H1 (cell line): ENCODE results near the gene PAFAH1B1. TPM values are rescaled to one million over a fixed set of nuclear protein-coding genes. Genes with fewer than 3 reads are reported as not detected.

ENCODE experiments used
- CTCF ChIA-PET: fragments of 300-600 bp; sonication (Branson Sonifier 250); formaldehyde crosslinking; loops from one replicate; lab custom pipeline; 2021; ENCODE audit not compliant: partially characterized antibody; lab: Charles Lee
- POLR2A ChIA-PET: fragments of 300-600 bp; sonication (Branson Sonifier 250); formaldehyde crosslinking; loops from one replicate; lab custom pipeline; 2021; ENCODE audit warnings: inconsistent platforms; ENCODE audit not compliant: partially characterized antibody; lab: Charles Lee
- DNase-seq, 2 experiments: peaks; one replicate each; pipeline versions ENCODE4 v3.0.0 to v3.0.0-alpha.2; 2010 to 2022; ENCODE audit warnings: low spot score in 2 of 2, low read depth in 1 of 2, mixed read lengths in 1 of 2
- FAIRE-seq: peaks from 2 replicates; lab custom pipeline; 2011; peaks lifted over from hg19 to GRCh38; lab: Jason Lieb, UNC
- H2AFZ ChIP-seq: 2 replicates; pipeline ENCODE4 v1.8.1; 2012; ENCODE audit warnings: low read length, inconsistent platforms
- H2AK5ac ChIP-seq: 2 replicates; pipeline ENCODE4 v1.6.1; 2013; ENCODE audit warnings: low read depth, low read length
- H2BK120ac ChIP-seq: replicated peaks from 2 replicates; pipeline ENCODE3; 2013; ENCODE audit warnings: low read depth, low read length, inconsistent platforms
- H2BK12ac ChIP-seq: 2 replicates; pipeline ENCODE4 v1.6.1; 2013; ENCODE audit warnings: low read depth, low read length
- H2BK15ac ChIP-seq: 2 replicates; pipeline ENCODE4 v1.6.1; 2013; ENCODE audit warnings: low read length
- H2BK20ac ChIP-seq: 2 replicates; pipeline ENCODE4 v1.6.1; 2013; ENCODE audit warnings: low read length
- H2BK5ac ChIP-seq: 2 replicates; pipeline ENCODE4 v1.6.1; 2013; ENCODE audit warnings: low read depth, low read length
- H3K14ac ChIP-seq: 2 replicates; pipeline ENCODE4 v1.6.1; 2013; ENCODE audit warnings: inconsistent platforms; ENCODE audit not compliant: insufficient read length
- H3K18ac ChIP-seq: 2 replicates; pipeline ENCODE4 v1.6.1; 2013; ENCODE audit warnings: low read length; ENCODE audit errors: extremely low read depth
- H3K23ac ChIP-seq: 2 replicates; pipeline ENCODE4 v1.6.1; 2013; ENCODE audit warnings: inconsistent platforms; ENCODE audit not compliant: insufficient read length
- H3K23me2 ChIP-seq: 2 replicates; pipeline ENCODE4 v1.6.1; 2013; ENCODE audit warnings: low read depth, low read length
- H3K27ac ChIP-seq: 2 replicates; pipeline ENCODE4 v1.6.1; 2011; ENCODE audit warnings: low read depth, low read length, inconsistent platforms
- H3K27me3 ChIP-seq, 4 experiments: replicated peaks in 1 of 4; 1 replicate in 1 of 4; 2 replicates in 3 of 4; pipeline versions ENCODE4 v1.6.1 to v1.8.1; 2011 to 2013; ENCODE audit warnings: low read length in 3 of 4, mild to moderate bottlenecking in 3 of 4, inconsistent platforms in 2 of 4, mixed read lengths in 2 of 4, moderate library complexity in 1 of 4; ENCODE audit not compliant: control insufficient read depth in 3 of 4, insufficient read depth in 3 of 4; ENCODE audit errors: extremely low read depth in 1 of 4
- H3K36me3 ChIP-seq, 4 experiments: 2 replicates each; pipeline versions ENCODE4 v1.6.1 to v1.8.1; 2011 to 2013; ENCODE audit warnings: mild to moderate bottlenecking in 4 of 4, low read length in 3 of 4, moderate library complexity in 2 of 4, control low read depth in 1 of 4, inconsistent platforms in 1 of 4; ENCODE audit not compliant: insufficient read depth in 4 of 4, control insufficient read depth in 2 of 4
- H3K4ac ChIP-seq: replicated peaks from 2 replicates; pipeline ENCODE3; 2013; ENCODE audit warnings: low read length, low read depth, mixed read lengths, inconsistent platforms; ENCODE audit not compliant: insufficient read length
- H3K4me1 ChIP-seq, 4 experiments: replicated peaks in 1 of 4; 1 replicate in 1 of 4; 2 replicates in 3 of 4; pipeline versions ENCODE4 v1.6.1 to v1.8.1; 2011 to 2013; ENCODE audit warnings: low read length in 3 of 4, inconsistent platforms in 2 of 4, mixed read lengths in 1 of 4; ENCODE audit not compliant: insufficient read depth in 4 of 4, control insufficient read depth in 3 of 4
- H3K4me2 ChIP-seq, 2 experiments: 2 replicates each; pipeline versions ENCODE4 v1.6.1 to v1.8.1; 2011 to 2013; ENCODE audit warnings: low read depth in 2 of 2, low read length in 2 of 2, control low read depth in 1 of 2, inconsistent platforms in 1 of 2, mild to moderate bottlenecking in 1 of 2; ENCODE audit not compliant: insufficient read depth in 1 of 2
- H3K4me3 ChIP-seq, 4 experiments: fragments of 200-600, 300-600 bp in 1 of 4; sonication (generic), shearing (Covaris generic), sonication (Bioruptor Twin) in 1 of 4; 2 replicates each; pipeline versions ENCODE4 v1.5.1 to v1.8.1; 2011 to 2016; ENCODE audit warnings: low read length in 4 of 4, low read depth in 3 of 4, control low read depth in 2 of 4, inconsistent platforms in 2 of 4, mild to moderate bottlenecking in 2 of 4, mixed read lengths in 1 of 4, moderate library complexity in 1 of 4; ENCODE audit not compliant: insufficient read depth in 2 of 4; ENCODE audit errors: extremely low read depth in 1 of 4
- H3K56ac ChIP-seq: replicated peaks from 2 replicates; pipeline ENCODE3; 2013; ENCODE audit warnings: low read depth, mild to moderate bottlenecking, mixed read lengths, low read length, inconsistent platforms; ENCODE audit not compliant: insufficient read length
- H3K79me1 ChIP-seq: 2 replicates; pipeline ENCODE4 v1.6.1; 2013; ENCODE audit warnings: low read depth, low read length, control low read depth
- H3K79me2 ChIP-seq, 2 experiments: 2 replicates each; pipeline versions ENCODE4 v1.6.1 to v1.8.1; 2012 to 2013; ENCODE audit warnings: low read length in 2 of 2, mild to moderate bottlenecking in 2 of 2, inconsistent platforms in 1 of 2; ENCODE audit not compliant: insufficient read depth in 2 of 2, control insufficient read depth in 1 of 2
- H3K9ac ChIP-seq, 4 experiments: replicated peaks in 1 of 4; 1 replicate in 1 of 4; 2 replicates in 3 of 4; pipeline versions ENCODE4 v1.6.1 to v1.8.1; 2011 to 2013; ENCODE audit warnings: low read depth in 3 of 4, low read length in 3 of 4, control low read depth in 2 of 4, mild to moderate bottlenecking in 2 of 4, moderate library complexity in 2 of 4, inconsistent platforms in 1 of 4; ENCODE audit errors: extremely low read depth in 1 of 4
- H3K9me3 ChIP-seq, 2 experiments: 2 replicates each; pipeline versions ENCODE4 v1.6.1 to v1.8.1; 2012 to 2013; ENCODE audit warnings: mild to moderate bottlenecking in 2 of 2, moderate library complexity in 2 of 2, control low read depth in 1 of 2, inconsistent platforms in 1 of 2, low read depth in 1 of 2, low read length in 1 of 2, mixed read lengths in 1 of 2; ENCODE audit not compliant: insufficient read depth in 2 of 2
- H4K20me1 ChIP-seq, 2 experiments: replicated peaks in 1 of 2; 2 replicates each; pipeline versions ENCODE3 to v1.8.1; 2011 to 2013; ENCODE audit warnings: inconsistent platforms in 2 of 2, low read length in 2 of 2, mild to moderate bottlenecking in 1 of 2; ENCODE audit not compliant: insufficient read depth in 2 of 2, control insufficient read depth in 1 of 2
- H4K5ac ChIP-seq: 2 replicates; pipeline ENCODE4 v1.6.1; 2013; ENCODE audit warnings: low read length, low read depth, mixed read lengths, inconsistent platforms; ENCODE audit not compliant: insufficient read length
- H4K8ac ChIP-seq: 2 replicates; pipeline ENCODE4 v1.8.0; 2013; ENCODE audit warnings: mild to moderate bottlenecking, moderate library complexity, low read length, inconsistent platforms; ENCODE audit not compliant: insufficient read depth; ENCODE audit errors: extremely low read depth
- H4K91ac ChIP-seq: replicated peaks from 2 replicates; pipeline ENCODE3; 2013; ENCODE audit warnings: low read length, mixed read lengths, inconsistent platforms; ENCODE audit not compliant: insufficient read length
- CREB1 ChIP-seq: IDR thresholded peaks from 2 replicates; pipeline ENCODE4 v1.6.1; 2012; ENCODE audit warnings: inconsistent platforms
- POLR2AphosphoS5 ChIP-seq: IDR thresholded peaks from 2 replicates; pipeline ENCODE4 v1.6.1; 2011; ENCODE audit warnings: low read depth, low read length
- RAD21 ChIP-seq, 2 experiments: IDR thresholded peaks in 1 of 2; conservative IDR thresholded peaks in 1 of 2; 2 replicates each; pipeline ENCODE4 v1.6.1; 2011; ENCODE audit warnings: low read depth in 2 of 2, low read length in 2 of 2, improper control_type of control experiment in 1 of 2, inconsistent platforms in 1 of 2, mild to moderate bottlenecking in 1 of 2, moderate library complexity in 1 of 2
- WGBS, 2 experiments: shearing (Covaris generic) in 1 of 2; methylation state at CpG; one replicate each; pipeline versions ENCODE4 v1.1.6 to v1.1.7; 2013 to 2015; ENCODE audit warnings: low lambda C conversion rate in 2 of 2, mixed read lengths in 2 of 2, inconsistent platforms in 1 of 2, low coverage in 1 of 2, missing lambda C conversion rate in 1 of 2; ENCODE audit not compliant: insufficient replicate concordance in 2 of 2, insufficient coverage in 1 of 2, insufficient read length in 1 of 2; ENCODE audit errors: extremely low coverage in 1 of 2, missing lambda C conversion rate in 1 of 2; 5-methylcytosine and 5-hydroxymethylcytosine counted together
- polyA plus RNA-seq, 7 experiments: library from polyadenylated mRNA; depleted of rRNA in 3 of 7; stranded (reverse) in 5 of 7; unstranded in 2 of 7; fragments of >200 nt in 5 of 7; fragments of 200-250 nt in 2 of 7; gene quantifications; 1 replicate in 5 of 7; 2 replicates in 1 of 7; 4 replicates in 1 of 7; pipeline versions ENCODE4 v1.2.1 to v1.2.3, GENCODE V29; 2011 to 2013; ENCODE audit warnings: missing spikeins in 2 of 7, mixed read lengths in 2 of 7
- total RNA-seq: library from RNA; stranded (reverse); fragmentation: NEBNext Ultra II Directional; extraction: Animal tissue kit (Norgen Biotek cat#: 25700); gene quantifications from 2 replicates; pipeline ENCODE4 v1.2.1, GENCODE V29; 2021

Gene PAFAH1B1
- total and polyA plus RNA-seq, 2 of the 8 experiments (the other 6 are each of a cell fraction or from before 2014, with no cell fraction given), result 42.0 to 152 TPM

- no peak overlapping the region for H3K14ac ChIP-seq
- no peak overlapping the region for H3K56ac ChIP-seq
- no peak overlapping the region for H2AK5ac ChIP-seq
- peaks cover 0 to 6% of the 10 kb centered on the region in 2 experiments for H4K20me1 ChIP-seq
- no peak overlapping the region for H2AFZ ChIP-seq
- no peak overlapping the region for H2BK120ac ChIP-seq
- H3K4me2 ChIP-seq, result no peak overlapping the region
- H4K91ac ChIP-seq, result no peak overlapping the region
- DNase-seq (peak in 1 of 2 experiments; percentile 51), FAIRE-seq (no peak)
- no peak overlapping the region for H4K5ac ChIP-seq
- H2BK15ac ChIP-seq, result no peak overlapping the region
- no peak overlapping the region for H3K9ac ChIP-seq
- no peak overlapping the region for H3K23ac ChIP-seq
- H3K27ac ChIP-seq, result no peak overlapping the region
- H3K79me1 ChIP-seq, result no peaks in the 10 kb centered on the region; the same call in 1 of the 2 replicates
- no peak overlapping the region for H2BK5ac ChIP-seq
- H3K4ac ChIP-seq, result no peak overlapping the region
- H3K79me2 ChIP-seq, result no peaks in the 10 kb centered on the region
- peaks cover 0 to 7% (median 0%) of the 10 kb centered on the region in 4 experiments; a peak in 2 of 7 replicates for H3K4me1 ChIP-seq
- H3K4me3 ChIP-seq, result no peak overlapping the region
- POLR2A ChIA-PET, result interaction anchor here (0.6 to 3.4 kb wide), 6 partner anchors 9 to 287 kb away, joined by 3 to 16 read pairs (median 3); no protein-coding TSS in a partner anchor
- no peak overlapping the region for H3K18ac ChIP-seq
- H3K36me3 ChIP-seq, result peaks cover 0 to 28% (median 4%) of the 10 kb centered on the region in 4 experiments; a peak in 4 of 8 replicates
- no peaks in the 10 kb centered on the region for H3K27me3 ChIP-seq
- H4K8ac ChIP-seq, result no peak overlapping the region
- H2BK20ac ChIP-seq, result no peak overlapping the region
- no peak overlapping the region for H2BK12ac ChIP-seq
- H3K9me3 ChIP-seq, result no peaks in the 10 kb centered on the region
- CTCF ChIA-PET, result interaction anchor here (0.6 to 4.3 kb wide), 6 partner anchors 8 to 273 kb away, joined by 3 to 30 read pairs (median 4); no protein-coding TSS in a partner anchor
- H3K23me2 ChIP-seq, result no peaks in the 10 kb centered on the region
- WGBS, 2 experiments, result 86% methylated on average over 25 of the region's 27 CpGs; no CpG with 5 or more reads in 1 of the 2 experiments
- no peak for TF ChIP-seq RAD21 (IDR thresholded peaks at IDR 0.05 in 1 of 2, conservative IDR thresholded peaks at IDR 0.05 in 1 of 2; ENCODE audit: low read depth in 2 of 2, low read length in 2 of 2)
- no peak for TF ChIP-seq CREB1
- TF ChIP-seq POLR2AphosphoS5, result peak; percentile 16; the same call in 1 of the 2 replicates
Measured at GRCh38 chr17:2688351-2689342, 95.2 kb downstream of the PAFAH1B1 start.
